Activated CD8-positive, alpha-beta memory T cell treated with anti-CD3 and anti-CD28 coated beads, Interleukin-2, amount 50 U/mL, for 24 hours (primary cell): Measurements from ENCODE around the gene TRIM4.
"Not testable (repeated sequence)": the region's sequence is repeated elsewhere in the genome, so short reads cannot be mapped to it uniquely, and the experiment has no call there.

Experiments used
- DNase-seq: peaks from one replicate; pipeline ENCODE4 v3.0.0-alpha.2; 2020; ENCODE audit errors: extremely low read depth

Gene TRIM4, protein sequence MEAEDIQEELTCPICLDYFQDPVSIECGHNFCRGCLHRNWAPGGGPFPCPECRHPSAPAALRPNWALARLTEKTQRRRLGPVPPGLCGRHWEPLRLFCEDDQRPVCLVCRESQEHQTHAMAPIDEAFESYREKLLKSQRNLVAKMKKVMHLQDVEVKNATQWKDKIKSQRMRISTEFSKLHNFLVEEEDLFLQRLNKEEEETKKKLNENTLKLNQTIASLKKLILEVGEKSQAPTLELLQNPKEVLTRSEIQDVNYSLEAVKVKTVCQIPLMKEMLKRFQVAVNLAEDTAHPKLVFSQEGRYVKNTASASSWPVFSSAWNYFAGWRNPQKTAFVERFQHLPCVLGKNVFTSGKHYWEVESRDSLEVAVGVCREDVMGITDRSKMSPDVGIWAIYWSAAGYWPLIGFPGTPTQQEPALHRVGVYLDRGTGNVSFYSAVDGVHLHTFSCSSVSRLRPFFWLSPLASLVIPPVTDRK

DNA sequence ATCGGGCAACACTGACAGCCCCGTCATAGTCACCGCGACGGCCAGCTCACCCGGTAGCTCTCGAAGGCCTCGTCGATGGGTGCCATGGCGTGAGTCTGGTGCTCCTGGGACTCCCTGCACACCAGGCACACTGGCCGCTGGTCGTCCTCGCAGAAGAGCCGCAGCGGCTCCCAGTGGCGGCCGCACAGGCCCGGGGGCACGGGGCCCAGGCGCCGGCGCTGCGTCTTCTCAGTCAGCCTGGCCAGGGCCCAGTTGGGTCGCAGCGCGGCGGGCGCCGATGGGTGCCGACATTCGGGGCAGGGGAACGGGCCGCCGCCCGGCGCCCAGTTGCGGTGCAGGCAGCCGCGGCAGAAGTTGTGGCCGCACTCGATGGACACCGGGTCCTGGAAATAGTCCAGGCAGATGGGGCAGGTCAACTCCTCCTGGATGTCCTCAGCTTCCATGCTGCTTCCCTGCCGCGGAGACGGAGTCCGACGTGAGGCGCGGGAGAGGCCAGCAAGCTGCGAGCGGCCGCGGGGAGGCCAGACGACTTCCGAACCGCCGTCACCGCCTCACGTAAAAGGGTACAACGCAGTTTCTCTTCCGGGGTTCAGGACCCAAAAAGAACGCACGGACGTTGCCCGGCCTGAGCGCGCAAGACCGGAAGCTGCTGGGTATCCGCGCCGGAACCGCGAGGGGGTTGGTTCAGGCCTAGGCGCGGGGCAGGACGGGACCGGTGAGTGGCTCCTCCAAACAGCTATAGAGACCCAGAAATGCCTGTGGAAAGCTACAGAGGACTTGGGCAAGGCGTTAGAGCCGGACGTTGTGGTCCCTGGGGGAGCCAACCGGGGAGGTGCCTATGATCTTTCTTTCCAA, at the start of gene TRIM4:
Gene TRIM4, minus strand, starts transcription at position 572 of the 855 bp plus-strand sequence. Its CDS starts 129 bp downstream, at position 443.
- DNase-seq, result peak; percentile 83

DNA sequence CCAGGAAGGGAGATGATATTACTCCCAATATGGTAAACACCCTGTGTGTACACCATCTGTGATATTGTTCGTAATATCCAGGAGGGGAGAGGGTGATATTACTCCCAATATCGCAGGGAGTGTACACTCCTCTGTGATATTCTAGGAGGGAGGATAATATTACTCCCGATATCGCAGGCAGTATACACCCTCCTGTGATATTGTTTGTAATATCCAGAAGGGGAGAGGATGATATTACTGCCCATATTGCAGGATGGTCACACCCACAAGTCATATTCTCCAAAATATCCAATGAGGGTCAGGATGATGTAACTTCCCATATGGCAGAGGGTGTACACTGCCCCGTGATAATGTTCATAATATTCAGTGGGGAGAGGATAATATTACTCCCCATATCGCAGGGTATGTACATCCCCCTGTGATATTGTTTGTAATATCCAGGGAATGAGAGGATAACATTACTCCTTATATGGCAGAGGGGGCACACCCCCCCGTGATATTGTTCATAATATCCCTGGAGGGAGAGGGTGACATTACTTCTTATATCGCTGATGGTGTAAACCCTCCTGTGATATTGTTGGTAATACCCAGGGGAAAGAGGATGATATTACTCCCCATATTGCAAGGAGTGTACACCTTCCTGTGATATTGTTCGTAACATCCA, 39.4 kb upstream of the TRIM4 start:
- no peak for DNase-seq

DNA sequence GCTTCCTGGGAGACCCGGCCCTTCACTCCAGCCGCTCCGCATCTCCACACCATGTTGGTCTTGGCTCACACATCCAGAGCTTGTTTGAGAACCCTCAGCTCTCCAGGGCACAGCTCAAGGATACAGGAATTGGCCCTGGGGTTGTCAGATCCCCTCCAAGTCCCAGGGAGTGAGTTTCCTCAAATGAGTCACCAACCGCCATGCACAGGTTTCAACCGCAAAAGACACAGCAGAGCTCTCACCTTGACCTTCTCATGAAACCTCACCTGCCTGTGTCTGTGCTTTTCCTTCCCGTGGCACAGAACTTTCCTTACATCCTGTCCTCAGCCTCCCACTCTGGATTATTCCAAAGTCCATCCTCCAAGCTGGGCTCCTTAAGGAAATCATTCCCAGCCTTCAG, 35.9 kb upstream of the TRIM4 start:
- DNase-seq, result no peak

DNA sequence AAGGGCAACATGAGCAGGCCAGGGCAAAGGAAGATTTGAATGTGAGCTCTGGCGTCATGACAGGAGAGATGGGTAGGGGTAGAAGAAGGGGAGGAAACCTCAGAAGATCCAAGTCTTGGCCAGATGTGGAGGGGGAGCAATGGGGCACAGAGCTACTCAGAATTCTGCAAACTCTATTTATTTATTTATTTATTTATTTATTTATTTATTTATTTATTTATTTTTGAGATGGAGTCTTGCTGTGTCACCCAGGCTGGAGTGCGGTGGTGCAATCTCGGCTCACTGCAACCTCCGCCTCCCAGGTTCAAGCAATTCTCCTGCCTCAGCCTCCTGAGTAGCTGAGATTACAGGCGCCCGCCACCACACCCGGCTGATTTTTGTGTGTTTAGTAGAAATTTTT, 35.3 kb upstream of the TRIM4 start:
- DNase-seq, result not testable (repeated sequence)

DNA sequence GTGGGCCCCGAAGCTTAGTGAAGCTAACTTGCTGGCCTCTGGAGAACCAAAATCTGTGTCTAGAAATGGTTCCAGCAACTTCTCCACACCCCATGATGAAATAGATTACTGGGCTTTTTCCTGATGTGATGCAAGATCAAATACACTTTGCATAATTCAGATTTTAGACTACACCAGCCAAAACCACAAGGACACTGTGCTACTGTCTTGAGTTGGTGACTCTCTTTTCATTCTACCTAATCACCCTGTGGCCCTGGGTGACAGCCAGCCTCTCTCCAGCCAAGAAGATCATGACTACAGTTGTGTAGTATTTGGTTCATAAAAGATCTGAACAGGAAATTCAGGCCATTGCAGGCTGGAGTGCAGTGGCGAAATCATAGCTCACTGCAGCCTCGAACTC, 34.3 kb upstream of the TRIM4 start:
- DNase-seq, result no peak

DNA sequence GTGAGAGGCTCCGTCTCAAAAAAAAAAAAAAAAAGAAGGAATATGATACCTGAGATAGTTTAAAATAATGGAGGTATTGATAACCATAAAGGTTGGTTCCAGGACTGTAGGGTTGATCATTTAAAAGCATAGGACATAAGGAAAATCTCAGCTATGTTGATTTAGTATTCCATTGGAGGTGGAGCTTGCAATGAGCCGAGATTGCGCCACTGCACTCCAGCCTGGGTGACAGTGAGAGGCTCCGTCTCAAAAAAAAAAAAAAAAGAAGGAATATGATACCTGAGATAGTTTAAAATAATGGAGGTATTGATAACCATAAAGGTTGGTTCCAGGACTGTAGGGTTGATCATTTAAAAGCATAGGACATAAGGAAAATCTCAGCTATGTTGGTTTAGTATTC, 33.3 kb upstream of the TRIM4 start:
- DNase-seq, result not testable (repeated sequence)

DNA sequence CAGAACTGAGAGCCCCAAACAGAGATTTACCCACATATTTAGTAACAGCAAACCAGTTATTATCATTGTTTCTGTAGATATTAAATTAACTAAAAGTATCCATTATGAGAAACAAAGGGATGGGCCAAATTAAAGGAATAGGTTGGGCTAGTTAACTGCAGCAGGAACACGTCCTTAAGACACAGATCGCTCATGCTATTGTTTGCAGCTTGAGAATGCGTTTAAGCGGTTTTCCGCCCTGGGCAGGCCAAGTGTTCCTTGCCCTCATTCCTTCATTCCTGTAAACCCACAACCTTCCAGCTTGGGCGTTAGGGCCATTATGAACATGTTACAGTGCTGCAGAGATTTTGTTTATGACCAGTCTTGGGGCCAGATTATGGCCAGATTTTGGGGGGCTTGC, 31.5 kb upstream of the TRIM4 start:
- DNase-seq, result not testable (repeated sequence)

DNA sequence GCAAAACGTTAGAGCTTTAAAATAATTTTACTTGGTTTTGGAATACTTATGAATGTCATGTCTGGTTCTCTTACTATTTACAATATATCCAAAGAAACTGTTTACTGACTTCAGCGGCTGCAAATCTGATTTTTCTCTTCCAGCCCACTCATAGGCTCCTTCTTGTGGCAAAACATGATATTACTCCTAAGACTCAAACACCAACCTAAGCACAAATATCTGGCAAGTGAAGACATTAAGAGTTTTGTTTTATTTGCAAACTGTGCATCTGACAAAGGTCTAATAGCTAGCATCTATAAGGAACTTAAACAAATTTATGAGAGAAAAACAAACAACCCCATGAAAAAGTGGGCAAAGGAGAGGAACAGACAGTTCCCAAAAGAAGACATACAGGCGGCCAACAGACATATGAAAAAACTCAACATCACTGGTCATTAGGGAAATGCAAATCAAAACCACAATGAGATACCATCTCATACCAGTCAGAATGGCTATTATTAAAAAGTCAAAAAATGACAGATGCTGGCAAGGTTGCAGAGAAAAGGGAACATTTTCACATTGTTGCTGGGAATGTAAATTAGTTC, 30.4 kb upstream of the TRIM4 start:
- DNase-seq, result no peak

DNA sequence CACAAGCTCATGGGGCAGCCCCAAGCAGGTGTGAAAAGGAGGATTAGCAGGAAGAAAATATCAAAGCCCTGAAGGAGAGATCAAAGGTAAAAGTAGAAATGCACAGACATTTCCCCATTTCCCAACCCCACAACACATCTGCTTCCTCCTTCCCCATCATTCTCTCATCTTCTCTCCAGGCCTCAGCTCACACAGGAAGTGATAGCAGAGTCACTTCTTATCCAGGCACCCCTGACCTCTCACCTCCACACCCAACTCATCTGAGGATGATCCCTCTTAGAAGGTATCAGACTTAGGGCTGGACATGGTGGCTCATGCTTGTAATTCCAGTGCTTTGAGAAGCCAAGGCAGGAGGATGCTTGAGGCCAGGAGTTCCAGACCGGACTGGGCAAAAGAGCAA, 28.3 kb upstream of the TRIM4 start:
- DNase-seq, result no peak

DNA sequence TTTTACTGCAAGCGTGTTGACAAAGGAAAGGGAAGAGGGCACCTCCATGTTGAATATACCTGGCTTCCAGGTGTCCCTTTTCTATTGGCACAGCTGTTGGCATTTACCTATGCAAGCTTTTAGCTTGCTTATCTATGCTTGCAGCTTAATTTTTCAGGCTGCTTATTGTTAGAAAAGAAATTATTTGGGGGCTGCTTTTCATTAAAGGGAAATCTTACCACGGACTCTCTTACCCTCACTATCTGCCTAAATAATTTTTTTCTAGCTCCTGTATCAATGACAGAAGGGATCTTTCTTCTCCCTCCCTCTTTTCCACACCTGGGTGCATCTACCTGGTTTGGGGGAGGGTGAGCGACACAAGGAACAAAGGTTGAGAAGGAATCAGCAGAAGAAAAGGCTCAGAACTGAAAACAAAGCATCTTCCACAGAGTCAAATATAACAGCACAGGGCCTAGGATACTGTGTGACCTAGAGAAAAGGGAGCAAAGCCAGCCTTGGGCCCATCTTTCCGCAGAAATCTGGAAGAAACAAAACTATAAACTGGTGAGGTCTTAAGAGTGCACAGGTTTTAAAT, 25.3 kb upstream of the TRIM4 start:
- DNase-seq, result no peak

DNA sequence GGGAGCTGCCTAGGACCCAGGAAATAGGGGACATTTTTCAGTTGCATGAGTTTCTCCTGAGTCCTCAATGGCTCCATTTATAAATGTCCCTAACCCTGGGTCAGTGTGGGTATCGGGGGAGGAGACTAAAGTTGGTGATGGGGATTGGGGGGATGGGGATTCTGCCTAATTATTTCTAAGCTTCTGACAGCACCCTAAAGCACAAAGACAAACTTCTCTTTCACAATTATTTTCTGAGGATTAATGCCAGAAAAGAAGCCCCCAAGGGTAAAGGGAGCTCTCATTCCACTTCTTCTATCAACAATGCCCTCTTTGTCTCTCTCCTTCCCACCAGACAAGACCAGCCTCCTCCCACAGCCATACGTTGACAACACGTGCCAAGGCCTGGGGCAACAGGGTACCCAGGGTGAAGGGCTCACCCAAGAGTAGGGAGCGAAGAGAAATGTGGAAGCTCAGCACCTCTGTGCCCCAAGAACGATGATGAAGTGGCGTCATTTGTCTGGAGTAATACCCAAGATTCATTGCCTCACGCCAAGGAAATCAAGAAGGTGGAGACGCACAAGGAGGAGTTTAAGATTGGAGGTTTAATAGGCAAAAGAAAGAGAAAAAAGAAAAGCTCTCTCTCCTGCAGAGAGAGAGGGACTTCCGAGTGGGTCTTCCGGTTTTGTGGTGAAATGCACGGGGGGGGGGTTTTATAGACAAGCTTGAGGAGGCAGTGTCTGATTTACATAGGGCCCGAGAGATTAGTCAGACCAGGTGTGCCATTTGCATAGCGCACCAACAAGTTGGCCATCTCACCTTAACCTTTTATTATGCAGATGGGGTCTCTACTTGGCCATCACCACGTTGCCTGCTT, 24.5 kb upstream of the TRIM4 start:
- DNase-seq, result no peak

DNA sequence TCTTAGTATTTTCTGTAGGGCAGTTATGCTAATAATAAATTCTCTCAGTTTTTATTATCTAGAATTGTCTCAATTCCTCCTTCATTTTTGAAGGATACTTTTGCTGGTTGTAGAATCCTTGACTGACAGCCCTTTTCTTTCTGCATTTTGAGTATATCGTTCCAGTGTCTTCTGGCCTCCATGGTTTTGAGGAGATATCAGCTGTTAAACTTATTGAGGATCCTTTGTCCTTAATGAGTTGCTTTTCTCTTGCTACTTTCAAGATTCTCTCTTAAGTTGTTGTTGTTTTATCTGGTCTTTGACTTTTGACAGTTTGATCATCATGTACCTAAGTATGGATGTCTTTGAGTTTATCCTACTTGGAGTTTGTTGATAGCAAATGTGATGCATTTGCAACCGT, 19.0 kb upstream of the TRIM4 start:
- no peak for DNase-seq

DNA sequence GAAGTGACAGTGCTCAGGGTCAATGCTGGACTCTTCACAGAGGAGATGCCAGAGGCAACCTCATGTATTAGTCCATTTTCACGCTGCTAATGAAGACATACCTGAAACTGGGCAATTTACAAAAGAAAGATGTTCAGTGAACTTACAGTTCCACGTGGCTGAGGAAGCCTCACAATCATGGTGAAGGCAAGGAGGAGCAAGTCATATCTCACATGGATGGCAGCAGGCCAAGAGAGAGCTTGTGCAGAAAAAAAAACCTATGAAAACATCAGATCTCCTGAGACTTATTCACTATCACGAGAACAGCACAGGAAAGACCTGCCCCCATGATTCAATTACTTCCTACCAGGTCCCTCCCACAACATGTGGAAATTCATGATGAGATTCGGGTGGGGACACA, 15.7 kb upstream of the TRIM4 start:
- DNase-seq, result not testable (repeated sequence)

DNA sequence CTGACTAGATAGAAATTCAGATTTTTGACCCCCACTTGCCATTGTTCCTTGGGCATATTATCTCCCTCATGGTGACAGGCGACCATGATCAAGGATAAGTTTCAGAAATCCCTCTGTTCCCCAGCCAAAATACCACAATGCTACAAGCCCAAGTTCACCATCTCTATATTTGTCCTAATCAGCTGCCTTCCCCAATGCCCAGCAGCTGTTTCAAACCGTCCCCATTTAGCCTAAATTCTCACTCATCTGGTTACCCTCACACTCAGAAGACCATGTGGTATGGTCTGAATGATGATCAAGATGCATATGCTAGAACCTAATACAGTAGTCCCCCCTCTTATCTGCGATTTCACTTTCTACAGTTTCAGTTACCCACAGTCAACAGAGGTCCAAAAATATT, 11.0 kb upstream of the TRIM4 start:
- DNase-seq, result no peak

DNA sequence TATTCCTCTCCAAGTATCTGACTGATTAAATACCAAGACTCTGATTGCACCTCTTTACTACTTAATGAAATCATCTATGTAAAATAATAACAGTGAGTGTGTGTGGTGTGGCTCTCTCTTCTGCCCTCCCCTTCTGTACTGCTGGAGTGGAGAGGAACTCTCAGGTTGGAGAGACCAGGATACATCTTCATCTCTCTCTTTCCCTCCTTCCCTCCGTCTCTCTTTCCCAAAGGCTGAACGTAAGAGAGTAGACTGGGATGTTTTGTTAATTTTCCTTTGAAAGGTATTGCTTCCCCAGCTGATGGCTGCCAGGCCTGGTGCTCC, 10.4 kb upstream of the TRIM4 start:
- DNase-seq, result no peak

DNA sequence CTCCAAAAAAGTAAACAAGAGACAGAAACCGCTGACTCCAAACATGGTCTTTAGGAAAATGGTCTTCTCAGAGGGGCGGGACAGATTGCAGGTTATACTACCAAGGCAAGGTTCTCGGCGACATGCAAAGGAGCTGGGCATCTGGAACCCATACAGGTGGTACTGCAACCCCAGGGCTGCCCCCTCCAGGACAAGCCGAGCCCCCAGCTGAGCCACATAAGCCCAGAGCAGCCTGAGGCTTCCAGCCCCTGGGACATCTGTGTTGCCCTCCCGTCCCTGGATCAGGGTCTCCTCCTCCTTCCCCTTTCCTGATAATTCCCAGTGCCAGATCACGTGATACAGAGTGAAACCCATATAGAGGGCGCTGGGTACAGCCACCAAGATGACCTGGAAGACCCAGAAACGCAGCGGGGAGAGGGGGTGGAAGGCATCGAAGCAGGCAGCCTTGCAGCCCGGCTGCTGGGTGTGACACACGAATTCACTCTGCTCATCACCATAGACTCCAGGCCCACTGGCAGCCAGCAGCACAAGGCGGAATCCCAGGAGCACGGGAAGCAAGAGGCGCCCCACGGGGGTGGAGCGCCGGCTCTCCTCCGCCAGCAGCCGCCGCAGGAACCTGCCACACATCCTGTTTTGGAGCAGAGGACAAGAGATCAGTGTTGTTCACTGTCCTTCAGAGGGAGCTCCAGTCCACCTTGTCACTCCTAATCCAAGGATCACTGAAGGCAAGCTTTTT, 9.8 kb upstream of the TRIM4 start, which contains the start of gene GJC3:
Gene GJC3, minus strand, starts transcription at position 627 of the 736 bp plus-strand sequence. Its CDS starts 0 bp downstream, at position 627.
- no peak for DNase-seq

DNA sequence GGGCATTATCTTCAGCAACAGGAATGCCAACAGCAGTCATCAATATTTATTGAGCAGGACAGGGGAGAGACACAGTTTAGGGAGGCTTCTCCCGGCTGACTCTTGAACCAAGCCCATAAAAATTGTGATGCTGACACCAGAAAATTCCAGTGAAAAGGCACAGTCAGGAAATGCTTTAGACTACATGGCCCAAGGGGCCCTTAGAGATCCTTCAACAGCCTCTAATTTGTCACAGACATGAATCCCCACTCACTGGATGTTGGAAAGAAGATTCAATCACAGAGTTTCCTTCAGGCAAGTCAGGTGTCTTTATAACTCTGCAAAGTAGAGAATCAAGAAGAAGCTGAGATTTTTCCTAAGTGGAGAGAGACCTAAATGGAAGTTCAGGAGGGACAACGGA, 8.9 kb upstream of the TRIM4 start:
- no peak for DNase-seq

DNA sequence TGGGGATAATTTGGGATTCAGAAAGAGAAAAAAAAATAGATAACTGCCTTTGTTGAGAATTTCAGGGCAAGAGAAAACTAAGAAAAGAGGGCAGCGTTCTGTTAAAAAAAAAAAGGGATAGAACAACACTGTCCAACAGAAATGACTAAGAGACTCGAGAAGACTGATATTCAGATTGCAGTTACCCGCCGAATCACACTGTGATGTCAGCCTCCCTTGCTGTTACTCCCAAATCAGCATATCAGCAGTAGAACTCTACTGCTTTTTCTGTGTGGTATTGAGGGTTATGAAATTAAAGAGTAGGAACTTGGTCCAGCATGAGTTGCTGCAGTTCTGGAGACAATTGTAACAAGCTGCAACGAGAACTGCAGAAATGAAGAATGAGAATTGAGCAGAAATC, 8.2 kb upstream of the TRIM4 start:
- no peak for DNase-seq

DNA sequence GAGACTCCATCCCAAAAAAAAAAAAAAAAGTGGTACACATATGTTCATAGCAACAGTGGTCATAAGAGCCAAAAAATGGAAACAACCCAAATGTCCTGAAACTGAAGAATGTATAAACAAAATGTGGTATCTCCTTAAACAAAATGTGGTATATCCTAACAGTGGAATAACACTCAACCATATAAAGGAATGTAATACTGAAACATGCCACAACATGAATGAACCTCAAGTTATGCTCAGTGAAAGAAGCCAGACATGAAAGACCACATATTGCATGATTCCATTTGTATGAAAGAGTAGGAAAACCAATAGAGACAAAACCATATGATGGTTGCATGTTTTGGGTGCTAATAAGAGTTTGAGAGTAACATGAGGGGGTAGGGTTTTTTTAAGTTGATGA, 7.0 kb upstream of the TRIM4 start:
- DNase-seq, result no peak

DNA sequence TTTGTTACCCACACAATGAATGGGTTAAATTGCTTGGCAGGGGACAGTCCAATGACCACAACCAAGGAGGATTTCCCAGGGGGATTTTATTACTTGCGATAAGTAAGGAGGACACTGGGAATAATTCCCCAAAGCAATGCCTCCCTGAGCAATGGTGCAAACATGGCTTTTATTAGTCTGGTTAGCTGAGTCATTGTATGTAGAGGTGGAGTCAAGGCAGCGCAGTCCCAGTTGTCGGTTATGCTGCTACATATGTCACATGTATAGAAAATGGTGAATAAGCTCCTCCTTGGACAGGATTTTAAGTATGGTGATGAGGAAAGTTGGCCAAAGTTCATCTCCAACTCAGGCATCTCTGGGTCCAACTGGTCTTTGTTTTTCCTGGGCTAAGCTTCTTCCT, 3.9 kb upstream of the TRIM4 start:
- no peak for DNase-seq
